Loucy (cell line): Measurements from ENCODE around the gene ATP6V0D1.
"Not testable (repeated sequence)": the region's sequence is repeated elsewhere in the genome, so short reads cannot be mapped to it uniquely, and the experiment has no call there.

ENCODE experiments used
- EZH2phosphoT487 ChIP-seq: fragments of 200-600 bp; IDR thresholded peaks from 2 replicates; pipeline ENCODE4 v1.6.1; 2018; ENCODE audit warnings: antibody characterized with exemption, mild to moderate bottlenecking, moderate library complexity, borderline replicate concordance
- TF ChIP-seq, protein P1 (sequence below): fragments of 200-600 bp; sonication (generic); conservative IDR thresholded peaks from 2 replicates; pipeline ENCODE4 v1.5.1; 2014; ENCODE audit warnings: mild to moderate bottlenecking, antibody characterized with exemption, low read length

DNA sequence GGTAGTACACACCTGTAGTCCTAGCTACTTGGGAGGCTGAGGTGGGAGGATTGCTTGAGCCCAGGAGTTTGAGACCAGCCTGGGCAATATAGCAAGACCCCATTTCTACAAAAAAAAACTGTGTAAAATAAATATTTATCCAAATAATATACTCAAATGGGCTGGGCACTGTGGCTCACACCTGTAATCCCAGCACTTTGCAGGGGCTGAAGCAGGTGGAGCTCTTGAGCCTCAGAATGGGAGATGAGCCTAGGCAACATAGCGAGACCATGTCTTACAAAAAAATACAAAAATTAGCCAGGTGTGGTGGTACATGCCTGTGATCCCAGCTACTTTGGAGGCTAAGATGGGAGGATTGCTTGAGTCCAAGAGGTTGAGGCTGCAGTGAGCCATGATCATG is 32.9 kb upstream of the ATP6V0D1 start:
- TF ChIP-seq, protein P1, sequence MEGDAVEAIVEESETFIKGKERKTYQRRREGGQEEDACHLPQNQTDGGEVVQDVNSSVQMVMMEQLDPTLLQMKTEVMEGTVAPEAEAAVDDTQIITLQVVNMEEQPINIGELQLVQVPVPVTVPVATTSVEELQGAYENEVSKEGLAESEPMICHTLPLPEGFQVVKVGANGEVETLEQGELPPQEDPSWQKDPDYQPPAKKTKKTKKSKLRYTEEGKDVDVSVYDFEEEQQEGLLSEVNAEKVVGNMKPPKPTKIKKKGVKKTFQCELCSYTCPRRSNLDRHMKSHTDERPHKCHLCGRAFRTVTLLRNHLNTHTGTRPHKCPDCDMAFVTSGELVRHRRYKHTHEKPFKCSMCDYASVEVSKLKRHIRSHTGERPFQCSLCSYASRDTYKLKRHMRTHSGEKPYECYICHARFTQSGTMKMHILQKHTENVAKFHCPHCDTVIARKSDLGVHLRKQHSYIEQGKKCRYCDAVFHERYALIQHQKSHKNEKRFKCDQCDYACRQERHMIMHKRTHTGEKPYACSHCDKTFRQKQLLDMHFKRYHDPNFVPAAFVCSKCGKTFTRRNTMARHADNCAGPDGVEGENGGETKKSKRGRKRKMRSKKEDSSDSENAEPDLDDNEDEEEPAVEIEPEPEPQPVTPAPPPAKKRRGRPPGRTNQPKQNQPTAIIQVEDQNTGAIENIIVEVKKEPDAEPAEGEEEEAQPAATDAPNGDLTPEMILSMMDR, result not testable (repeated sequence)
- TF ChIP-seq EZH2phosphoT487, result not testable (repeated sequence)
